ENCODE data around the gene FURIN. TPM values are rescaled to one million over a fixed set of nuclear protein-coding genes. Genes with fewer than 3 reads are reported as not detected.

The FURIN gene
- total and polyA plus RNA-seq, 2 of the 4 experiments (the other 2 are of a cell fraction): 34.8 to 54.3 TPM

GRCh38 chr15:90913398-90913944 is 45.1 kb downstream of the FURIN start:
- CTCF ChIA-PET: no interaction called here
- Histone ChIP-seq H3K4me3 (ENCODE audit: insufficient read depth, low read depth, low read length) (no peak overlapping the region), H2BK120ac (ENCODE audit: low read depth, low read length) (no peak overlapping the region), H3K4me1 (ENCODE audit: control insufficient read depth, insufficient read depth, low read length) (peaks cover 10% of the 10 kb centered on the region; the same call in 1 of the 2 replicates), H2AFZ (replicated peaks; ENCODE audit: low read length, poor library complexity) (no peak overlapping the region), H3K18ac (ENCODE audit: low read depth, low read length) (no peak overlapping the region), H3K23ac (ENCODE audit: low read depth, low read length) (no peak overlapping the region), H3K9me1 (ENCODE audit: insufficient read depth, low read length) (peaks cover 3% of the 10 kb centered on the region; the same call in 1 of the 2 replicates), H2AK5ac (ENCODE audit: low read depth, low read length) (no peak overlapping the region), H2BK15ac (ENCODE audit: low read depth, low read length) (no peak overlapping the region), H3K79me1 (ENCODE audit: low read depth in 1 of 2, low read length in 2 of 2) (no peaks in the 10 kb centered on the region), H2BK5ac (ENCODE audit: low read depth, low read length, poor library complexity, severe bottlenecking) (no peak overlapping the region), H3K56ac (ENCODE audit: extremely low read depth, insufficient read depth, low read length) (no peak overlapping the region), H3K4me2 (ENCODE audit: low read depth, low read length) (no peak overlapping the region), H3K4ac (ENCODE audit: low read depth, low read length) (no peak overlapping the region), H2BK20ac (ENCODE audit: low read depth, low read length) (no peak overlapping the region), H2AK9ac (replicated peaks; ENCODE audit: low read depth, low read length, poor library complexity) (no peak overlapping the region), H3K36me3 (ENCODE audit: control insufficient read depth, insufficient read depth, low read length) (peaks cover 46% of the 10 kb centered on the region), H3K27ac (ENCODE audit: insufficient read depth, low read length) (no peak overlapping the region), H4K5ac (ENCODE audit: low read depth, low read length) (no peak overlapping the region), H4K8ac (ENCODE audit: low read depth in 2 of 2, low read length in 2 of 2) (no peak overlapping the region), H3K27me3 (ENCODE audit: control insufficient read depth, insufficient read depth, low read length) (no peaks in the 10 kb centered on the region), H4K91ac (ENCODE audit: insufficient read depth, low read depth, low read length) (no peak overlapping the region), H3K9ac (ENCODE audit: low read depth, low read length) (no peak overlapping the region), H3K9me3 (ENCODE audit: control insufficient read depth, insufficient read depth, low read length) (no peaks in the 10 kb centered on the region), H3K14ac (replicated peaks; ENCODE audit: low read depth, low read length) (no peak overlapping the region), H4K20me1 (ENCODE audit: insufficient read depth, low read length) (no peaks in the 10 kb centered on the region)
- no peak for DNase-seq
- POLR2A ChIA-PET (ENCODE audit: unreplicated experiment): interaction anchor here (0.6 kb wide), 1 partner anchor 473 kb away, joined by 3 read pairs; no protein-coding TSS in a partner anchor
- no TSS peak for BruUV-seq (replicated peaks)
- in situ Hi-C loops (cut with MboI; ENCODE audit: low sequenced_read_pairs) (no loop called here), intact Hi-C loops (cut with micrococcal nuclease) (no loop called here), dilution Hi-C loops (cut with HindIII; ENCODE audit: low sequenced_read_pairs, unreplicated experiment) (no loop called here)
- ATAC-seq (ENCODE audit: low read depth): no peak
- TF ChIP-seq CEBPB (IDR thresholded peaks at IDR 0.05; ENCODE audit: low read depth, low read length): no peak
- no peak for TF ChIP-seq RFX5 (IDR thresholded peaks at IDR 0.05; ENCODE audit: low read depth, low read length)
- no peak for TF ChIP-seq RAD21 (IDR thresholded peaks at IDR 0.05; ENCODE audit: low read length)
- TF ChIP-seq MAFK (IDR thresholded peaks at IDR 0.05; ENCODE audit: low read depth, low read length): no peak
- no peak for TF ChIP-seq NFE2L2 (IDR thresholded peaks at IDR 0.05; ENCODE audit: low read depth, low read length)
- no peak for TF ChIP-seq SMC3 (IDR thresholded peaks at IDR 0.05; ENCODE audit: low read depth, low read length)
- no peak for TF ChIP-seq POLR2A (IDR thresholded peaks at IDR 0.05; ENCODE audit: low read depth, low read length)
- no peak for TF ChIP-seq CHD1 (IDR thresholded peaks at IDR 0.05; ENCODE audit: low read depth, low read length)
- TF ChIP-seq FOS (IDR thresholded peaks at IDR 0.05; ENCODE audit: low read depth, low read length): no peak
- TF ChIP-seq USF2 (IDR thresholded peaks at IDR 0.05; ENCODE audit: low read depth, low read length): no peak
- TF ChIP-seq MAZ (IDR thresholded peaks at IDR 0.05; ENCODE audit: borderline replicate concordance, low read depth, low read length): no peak
- TF ChIP-seq ELK1 (IDR thresholded peaks at IDR 0.05; ENCODE audit: borderline replicate concordance, low read depth, low read length): no peak
- no peak for TF ChIP-seq BHLHE40 (IDR thresholded peaks at IDR 0.05; ENCODE audit: low read depth, low read length)
- TF ChIP-seq CTCF (conservative IDR thresholded peaks at IDR 0.05; ENCODE audit: low read depth, low read length): no peak
- no peak for TF ChIP-seq MXI1 (IDR thresholded peaks at IDR 0.05; ENCODE audit: borderline replicate concordance, low read depth, low read length)
- TF ChIP-seq RCOR1 (IDR thresholded peaks at IDR 0.05; ENCODE audit: insufficient replicate concordance, low read length): no peak
- WGBS, 2 experiments (ENCODE audit: extremely low coverage in 2 of 2, insufficient read length in 1 of 2): 93% methylated on average over 3 of the region's 12 CpGs; no CpG with 5 or more reads in 1 of the 2 experiments

All from IMR-90 (cell line).